H1 (cell line): ENCODE data around the gene HDAC2. TPM values are rescaled to one million over a fixed set of nuclear protein-coding genes. Genes with fewer than 3 reads are reported as not detected.

ENCODE experiments used
- CEBPB ChIP-seq: IDR thresholded peaks from 2 replicates; pipeline ENCODE4 v1.6.1; 2012; ENCODE audit warnings: low read depth, low read length
- CHD7 ChIP-seq: fragments of 300-600 bp; sonication (generic); IDR thresholded peaks from 2 replicates; pipeline ENCODE4 v1.7.1; 2012; ENCODE audit warnings: low read length, moderate library complexity, mild to moderate bottlenecking, inconsistent platforms; ENCODE audit not compliant: insufficient replicate concordance
- HDAC6 ChIP-seq: IDR thresholded peaks from one replicate; pipeline ENCODE4 v1.7.1; 2012; ENCODE audit warnings: low read depth, mild to moderate bottlenecking, inconsistent platforms, low read length, moderate library complexity
- polyA plus RNA-seq, 7 experiments: library from polyadenylated mRNA; depleted of rRNA in 3 of 7; stranded (reverse) in 5 of 7; unstranded in 2 of 7; fragments of >200 nt in 5 of 7; fragments of 200-250 nt in 2 of 7; gene quantifications; 1 replicate in 5 of 7; 2 replicates in 1 of 7; 4 replicates in 1 of 7; pipeline versions ENCODE4 v1.2.1 to v1.2.3, GENCODE V29; 2011 to 2013; ENCODE audit warnings: missing spikeins in 2 of 7, mixed read lengths in 2 of 7
- total RNA-seq: library from RNA; stranded (reverse); fragmentation: NEBNext Ultra II Directional; extraction: Animal tissue kit (Norgen Biotek cat#: 25700); gene quantifications from 2 replicates; pipeline ENCODE4 v1.2.1, GENCODE V29; 2021

HDAC2 gene
- total and polyA plus RNA-seq, 2 of the 8 experiments (the other 6 are each of a cell fraction or from before 2014, with no cell fraction given), result 323 to 374 TPM

GRCh38 chr6:113886512-113886911, 84.4 kb downstream of the HDAC2 start (continued):
- TF ChIP-seq CHD7, result no peak
- no peak for TF ChIP-seq CEBPB
- no peak for TF ChIP-seq HDAC6
